Naive thymus-derived CD4-positive, alpha-beta T cell (primary cell): ENCODE measurements around the gene SH3GL3. TPM values are rescaled to one million over a fixed set of nuclear protein-coding genes. Genes with fewer than 3 reads are reported as not detected.

Experiments
- ATAC-seq: fragments of 150-1000 bp; cut with Tn5 transposase; 2 replicates; pipeline ENCODE4 v1.10.0; 2021; ENCODE audit warnings: mild to moderate bottlenecking, moderate library complexity
- CTCF ChIA-PET: fragments of 350-600 bp; sonication (Branson Sonifier 250); formaldehyde crosslinking; loops from one replicate; lab custom pipeline; 2021; ENCODE audit warnings: antibody characterized with exemption; lab: Charles Lee
- POLR2A ChIA-PET: fragments of 350-600 bp; sonication (Branson Sonifier 250); formaldehyde crosslinking; loops from one replicate; lab custom pipeline; 2021; ENCODE audit warnings: antibody characterized with exemption, inconsistent platforms; lab: Charles Lee
- DNase-seq, 9 donors: peaks; one replicate each; pipeline versions ENCODE4 v3.0.0 to v3.0.0-alpha.2; 2020 to 2022; ENCODE audit warnings: mixed read lengths in 1 of 9
- H3K27ac ChIP-seq: one replicate; pipeline ENCODE4 v1.7.0; 2013; ENCODE audit warnings: mild to moderate bottlenecking, low read depth, low read length, moderate library complexity
- H3K27me3 ChIP-seq, 2 donors: one replicate each; pipeline ENCODE4 v1.7.0; 2013; ENCODE audit warnings: low read length in 2 of 2, mild to moderate bottlenecking in 2 of 2, moderate library complexity in 2 of 2; ENCODE audit not compliant: control insufficient read depth in 2 of 2, insufficient read depth in 2 of 2
- H3K36me3 ChIP-seq, 3 experiments: 1 replicate in 2 of 3; 2 replicates in 1 of 3; pipeline ENCODE4 v1.7.0; 2013; ENCODE audit warnings: low read length in 3 of 3, mild to moderate bottlenecking in 3 of 3, moderate library complexity in 1 of 3; ENCODE audit not compliant: insufficient read depth in 3 of 3, control insufficient read depth in 2 of 3
- H3K4me1 ChIP-seq, 2 donors: one replicate each; pipeline ENCODE4 v1.7.0; 2013; ENCODE audit warnings: low read length in 2 of 2, mild to moderate bottlenecking in 2 of 2, moderate library complexity in 1 of 2; ENCODE audit not compliant: control insufficient read depth in 2 of 2, insufficient read depth in 2 of 2
- H3K4me3 ChIP-seq: 2 replicates; pipeline ENCODE4 v1.7.0; 2013; ENCODE audit warnings: mild to moderate bottlenecking, low read length
- H3K9me3 ChIP-seq, 3 experiments: 1 replicate in 2 of 3; 2 replicates in 1 of 3; pipeline ENCODE4 v1.7.0; 2013; ENCODE audit warnings: low read length in 3 of 3; ENCODE audit not compliant: control insufficient read depth in 2 of 3
- H3K27ac Mint-ChIP-seq, 9 donors: one replicate each; pipeline ENCODE4 v1.8.0; 2020 to 2022; ENCODE audit warnings: mixed read lengths in 9 of 9, mild to moderate bottlenecking in 8 of 9, moderate library complexity in 5 of 9, inconsistent platforms in 2 of 9
- H3K27me3 Mint-ChIP-seq, 5 donors: one replicate each; pipeline ENCODE4 v1.8.0; 2021 to 2022; ENCODE audit warnings: mixed read lengths in 5 of 5, mild to moderate bottlenecking in 1 of 5
- H3K36me3 Mint-ChIP-seq, 5 donors: one replicate each; pipeline ENCODE4 v1.8.0; 2020 to 2022; ENCODE audit warnings: mixed read lengths in 5 of 5, mild to moderate bottlenecking in 3 of 5, inconsistent platforms in 1 of 5
- H3K4me1 Mint-ChIP-seq, 7 donors: one replicate each; pipeline ENCODE4 v1.8.0; 2020 to 2022; ENCODE audit warnings: mixed read lengths in 7 of 7, mild to moderate bottlenecking in 3 of 7, inconsistent platforms in 1 of 7
- H3K4me3 Mint-ChIP-seq, 10 donors: one replicate each; pipeline ENCODE4 v1.8.0; 2020 to 2022; ENCODE audit warnings: mild to moderate bottlenecking in 10 of 10, mixed read lengths in 10 of 10, moderate library complexity in 6 of 10, inconsistent platforms in 2 of 10
- H3K9me3 Mint-ChIP-seq, 11 donors: one replicate each; pipeline ENCODE4 v1.8.0; 2020 to 2022; ENCODE audit warnings: mixed read lengths in 11 of 11, mild to moderate bottlenecking in 4 of 11, inconsistent platforms in 1 of 11, moderate library complexity in 1 of 11
- intact Hi-C, 2 donors: fragments of 100-400 bp; cut with micrococcal nuclease; formaldehyde crosslinking; loops; one replicate each; pipeline ENCODE4 v1.15.1; 2023
- polyA plus RNA-seq, 2 donors: library from polyadenylated mRNA; unstranded; fragments of 300-500 nt; fragmentation: Illumina TruSeq; gene quantifications; one replicate each; pipeline ENCODE4 v1.2.3, GENCODE V29; 2021
- total RNA-seq, 6 experiments: library from RNA in 5 of 6; stranded (reverse) in 5 of 6; gene quantifications; 1 replicate in 5 of 6; 2 replicates in 1 of 6; pipeline ENCODE4 v1.2.3 and lab custom pipeline; 2021 to 2026

SH3GL3 gene, protein sequence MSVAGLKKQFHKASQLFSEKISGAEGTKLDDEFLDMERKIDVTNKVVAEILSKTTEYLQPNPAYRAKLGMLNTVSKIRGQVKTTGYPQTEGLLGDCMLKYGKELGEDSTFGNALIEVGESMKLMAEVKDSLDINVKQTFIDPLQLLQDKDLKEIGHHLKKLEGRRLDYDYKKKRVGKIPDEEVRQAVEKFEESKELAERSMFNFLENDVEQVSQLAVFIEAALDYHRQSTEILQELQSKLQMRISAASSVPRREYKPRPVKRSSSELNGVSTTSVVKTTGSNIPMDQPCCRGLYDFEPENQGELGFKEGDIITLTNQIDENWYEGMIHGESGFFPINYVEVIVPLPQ
- not detected for total RNA-seq
- polyA plus RNA-seq = not detected
- total RNA-seq (lab: John Stamatoyannopoulos, UW) = not detected

DNA sequence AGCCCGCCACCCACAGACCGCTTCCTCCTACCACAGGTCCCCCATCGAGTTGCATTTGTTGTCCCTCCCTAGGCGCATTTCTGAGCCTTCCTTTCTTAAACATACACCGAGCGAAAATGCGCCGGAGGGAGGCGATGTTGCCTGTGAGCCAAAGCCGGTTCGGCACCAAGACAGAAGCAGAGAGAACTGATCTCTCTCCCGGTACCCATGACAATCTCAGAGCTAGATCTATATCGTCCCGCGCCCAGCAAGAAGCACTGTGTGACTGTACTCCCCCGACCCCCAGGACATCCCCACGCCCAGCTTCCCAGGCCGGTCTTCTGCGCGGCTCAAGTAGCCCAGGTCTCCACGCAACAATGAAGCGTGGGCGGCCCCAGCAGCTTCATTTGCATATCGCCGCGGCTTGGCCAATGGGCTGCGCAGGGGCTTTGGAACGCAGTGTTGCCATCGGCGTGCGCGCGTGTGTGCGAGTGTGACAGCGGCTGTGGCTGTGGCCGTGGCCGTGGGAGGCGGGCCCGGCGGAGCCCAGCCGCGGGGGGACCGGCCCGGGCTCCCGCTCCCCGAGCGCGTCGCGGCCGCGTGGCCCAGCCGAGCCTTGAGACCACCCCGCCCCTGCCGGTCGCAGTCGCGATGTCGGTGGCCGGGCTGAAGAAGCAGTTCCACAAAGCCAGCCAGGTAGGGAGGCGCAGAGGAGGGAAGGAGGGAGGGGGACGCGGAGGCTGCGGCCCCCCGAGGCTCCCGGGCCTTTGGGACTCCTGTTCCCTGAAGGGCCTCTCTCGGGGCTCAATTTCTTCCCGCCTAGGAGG, at the start of gene SH3GL3:
SH3GL3 (plus strand) TSS at position 438 of the 806 bp plus-strand sequence; CDS start at position 631, 193 bp downstream.
- Mint-ChIP-seq H3K27me3 (peaks cover 39 to 58% (median 52%) of the 10 kb centered on the region in 5 donors), H3K36me3 (no peaks in the 10 kb centered on the region), H3K9me3 (peaks cover 0 to 2% (median 0%) of the 10 kb centered on the region in 11 donors), H3K4me3 (peak within 1 kb of the TSS; percentile 71 to 89 (median 78)), H3K4me1 (peaks cover 6 to 15% (median 8%) of the 10 kb centered on the region in 7 donors), H3K27ac (peak within 1 kb of the TSS in 3 of 9 donors; percentile 32 to 60 (median 36))
- DNase-seq (peak in 6 of 9 donors; percentile 13 to 66 (median 30)), ATAC-seq (peak; percentile 82)
- no peaks in the 10 kb centered on the region for H3K9me3 ChIP-seq
- H3K27ac ChIP-seq = no peak within 1 kb of the TSS
- no peaks in the 10 kb centered on the region for H3K27me3 ChIP-seq
- H3K36me3 ChIP-seq = no peaks in the 10 kb centered on the region
- ChIA-PET POLR2A (no interaction called here), CTCF (no interaction called here)
- no peaks in the 10 kb centered on the region for H3K4me1 ChIP-seq
- H3K4me3 ChIP-seq = no peak within 1 kb of the TSS
- intact Hi-C loops = no loop called here

DNA sequence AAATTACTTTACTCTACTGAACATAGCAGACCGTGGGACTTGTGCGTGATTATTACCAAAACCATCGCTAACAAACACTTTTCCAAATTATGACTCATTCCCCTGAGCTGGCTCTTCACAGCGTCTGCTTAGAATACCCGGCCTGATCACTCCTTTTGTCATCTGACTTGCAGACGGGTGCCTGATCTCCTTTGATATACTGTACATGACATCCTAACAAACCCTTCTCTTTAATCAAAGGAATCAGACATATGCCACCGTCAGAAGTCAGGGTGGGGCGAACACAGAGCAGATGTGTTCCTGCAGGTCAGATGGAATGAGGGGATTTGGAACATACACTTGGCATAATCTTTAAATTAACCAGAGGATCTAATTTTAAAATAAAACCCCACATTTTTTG, 48.5 kb upstream of the SH3GL3 start:
- ATAC-seq (no peak), DNase-seq (no peak)
- Histone ChIP-seq H3K4me1 (no peaks in the 10 kb centered on the region), H3K36me3 (no peaks in the 10 kb centered on the region), H3K9me3 (no peaks in the 10 kb centered on the region), H3K27ac (no peak overlapping the region), H3K27me3 (no peaks in the 10 kb centered on the region), H3K4me3 (no peak overlapping the region)
- ChIA-PET POLR2A (no interaction called here), CTCF (no interaction called here)
- intact Hi-C loops = no loop called here
- no peaks in the 10 kb centered on the region for H3K36me3 Mint-ChIP-seq
- no peaks in the 10 kb centered on the region for H3K4me1 Mint-ChIP-seq
- H3K27me3 Mint-ChIP-seq = peaks cover 7 to 32% (median 26%) of the 10 kb centered on the region in 5 donors
- no peak overlapping the region for H3K4me3 Mint-ChIP-seq
- H3K27ac Mint-ChIP-seq = no peak overlapping the region
- H3K9me3 Mint-ChIP-seq = peaks cover 0 to 2% (median 0%) of the 10 kb centered on the region in 11 donors

DNA sequence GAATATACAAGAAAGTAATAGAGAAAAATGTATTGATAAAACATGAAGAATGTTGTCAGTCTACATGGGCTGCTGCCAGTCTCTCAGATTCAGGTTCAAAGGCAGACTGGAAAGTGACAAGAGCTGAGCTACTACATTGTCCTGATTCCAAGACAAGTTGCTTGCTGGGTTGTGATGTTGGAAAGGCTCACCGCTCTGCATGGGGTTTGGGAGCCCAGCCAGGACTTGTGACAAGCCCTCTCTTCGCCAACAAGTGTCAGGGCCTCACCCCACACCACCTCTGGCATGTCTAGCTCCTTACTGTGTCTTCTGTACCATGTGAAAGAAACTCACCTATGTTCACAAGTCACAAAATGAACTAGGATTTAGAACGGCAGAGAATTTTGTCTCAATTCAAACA, 43.0 kb upstream of the SH3GL3 start:
- POLR2A ChIA-PET = no interaction called here
- intact Hi-C loops = no loop called here
- H3K4me3 ChIP-seq = no peak overlapping the region
- ATAC-seq (no peak), DNase-seq (no peak)
- H3K4me1 ChIP-seq = no peaks in the 10 kb centered on the region
- H3K4me1 Mint-ChIP-seq = no peaks in the 10 kb centered on the region
- H3K27me3 ChIP-seq = no peaks in the 10 kb centered on the region
- no peak overlapping the region for H3K27ac ChIP-seq
- no peak overlapping the region for H3K4me3 Mint-ChIP-seq
- CTCF ChIA-PET = no interaction called here
- H3K9me3 Mint-ChIP-seq = peaks cover 0 to 2% (median 0%) of the 10 kb centered on the region in 11 donors
- peaks cover 6 to 27% (median 18%) of the 10 kb centered on the region in 5 donors for H3K27me3 Mint-ChIP-seq
- H3K9me3 ChIP-seq = no peaks in the 10 kb centered on the region
- H3K27ac Mint-ChIP-seq = no peak overlapping the region
- no peaks in the 10 kb centered on the region for H3K36me3 Mint-ChIP-seq
- H3K36me3 ChIP-seq = no peaks in the 10 kb centered on the region

DNA sequence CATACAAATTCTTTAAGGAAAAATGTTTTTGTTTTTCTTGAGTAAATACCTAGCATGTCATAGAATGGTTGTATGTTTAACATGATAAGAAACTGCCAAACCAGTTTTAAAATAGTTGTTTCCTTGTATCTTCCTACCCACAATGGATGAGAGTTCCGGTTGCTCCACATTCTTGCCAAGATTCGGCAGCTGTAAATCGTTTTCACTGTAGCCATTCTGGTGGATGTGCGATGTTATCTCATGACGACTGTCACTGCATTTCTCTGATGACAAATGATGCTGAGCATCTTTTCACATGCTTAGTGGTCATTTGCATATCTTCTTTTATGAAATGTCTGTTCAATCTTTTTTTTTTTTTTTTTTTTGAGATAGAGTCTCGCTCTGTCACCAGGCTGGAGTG, 36.6 kb upstream of the SH3GL3 start:
- no peak overlapping the region for H3K27ac Mint-ChIP-seq
- ATAC-seq (no peak), DNase-seq (no peak)
- Histone ChIP-seq H3K36me3 (no peaks in the 10 kb centered on the region), H3K4me3 (no peak overlapping the region), H3K27me3 (no peaks in the 10 kb centered on the region), H3K4me1 (no peaks in the 10 kb centered on the region), H3K9me3 (no peaks in the 10 kb centered on the region), H3K27ac (no peak overlapping the region)
- intact Hi-C loops = no loop called here
- no peak overlapping the region for H3K4me3 Mint-ChIP-seq
- ChIA-PET CTCF (no interaction called here), POLR2A (no interaction called here)
- no peaks in the 10 kb centered on the region for H3K36me3 Mint-ChIP-seq
- H3K27me3 Mint-ChIP-seq = peaks cover 4 to 37% (median 12%) of the 10 kb centered on the region in 5 donors
- no peaks in the 10 kb centered on the region for H3K4me1 Mint-ChIP-seq
- H3K9me3 Mint-ChIP-seq = peaks cover 0 to 5% (median 0%) of the 10 kb centered on the region in 11 donors

DNA sequence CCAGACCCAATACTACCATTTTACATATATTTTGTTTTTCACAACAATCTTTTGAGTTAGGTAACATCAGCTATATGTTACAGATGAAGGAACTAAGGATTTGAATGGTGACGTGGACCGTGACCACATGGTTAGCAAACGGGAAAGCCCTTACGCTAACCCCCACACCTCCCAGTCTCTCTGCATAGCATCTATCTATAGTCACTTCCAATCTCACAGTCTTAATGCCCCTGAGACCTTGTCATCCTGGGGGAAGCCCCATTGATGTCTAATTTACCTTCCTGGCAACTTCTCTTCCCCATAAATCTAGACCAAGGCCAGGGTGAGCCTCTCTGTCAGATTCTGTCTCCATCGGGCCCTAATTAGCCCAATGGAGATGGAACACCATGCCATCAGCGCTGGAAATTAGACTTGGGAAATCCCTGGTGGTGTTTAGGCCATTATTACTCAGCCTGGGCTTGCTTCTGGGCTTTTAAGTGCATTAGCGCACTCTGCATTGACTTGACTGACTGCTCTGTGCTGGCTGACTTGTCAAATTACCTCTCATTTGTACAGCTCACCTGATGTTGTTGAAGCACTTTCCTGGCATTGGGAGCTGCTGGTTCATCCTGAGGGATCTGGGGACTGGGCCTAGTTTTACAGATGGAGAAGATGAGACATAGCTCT, 34.0 kb upstream of the SH3GL3 start:
- H3K36me3 Mint-ChIP-seq = no peaks in the 10 kb centered on the region
- no peaks in the 10 kb centered on the region for H3K4me1 Mint-ChIP-seq
- H3K27ac Mint-ChIP-seq = no peak overlapping the region
- POLR2A ChIA-PET = no interaction called here
- H3K9me3 ChIP-seq = no peaks in the 10 kb centered on the region
- no peaks in the 10 kb centered on the region for H3K27me3 ChIP-seq
- DNase-seq (no peak), ATAC-seq (no peak)
- intact Hi-C loops = no loop called here
- no peak overlapping the region for H3K4me3 Mint-ChIP-seq
- H3K36me3 ChIP-seq = no peaks in the 10 kb centered on the region
- no peak overlapping the region for H3K27ac ChIP-seq
- H3K4me1 ChIP-seq = no peaks in the 10 kb centered on the region
- H3K9me3 Mint-ChIP-seq = peaks cover 0 to 5% (median 0%) of the 10 kb centered on the region in 11 donors
- no peak overlapping the region for H3K4me3 ChIP-seq
- H3K27me3 Mint-ChIP-seq = peaks cover 4 to 37% (median 8%) of the 10 kb centered on the region in 5 donors
- CTCF ChIA-PET = no interaction called here

DNA sequence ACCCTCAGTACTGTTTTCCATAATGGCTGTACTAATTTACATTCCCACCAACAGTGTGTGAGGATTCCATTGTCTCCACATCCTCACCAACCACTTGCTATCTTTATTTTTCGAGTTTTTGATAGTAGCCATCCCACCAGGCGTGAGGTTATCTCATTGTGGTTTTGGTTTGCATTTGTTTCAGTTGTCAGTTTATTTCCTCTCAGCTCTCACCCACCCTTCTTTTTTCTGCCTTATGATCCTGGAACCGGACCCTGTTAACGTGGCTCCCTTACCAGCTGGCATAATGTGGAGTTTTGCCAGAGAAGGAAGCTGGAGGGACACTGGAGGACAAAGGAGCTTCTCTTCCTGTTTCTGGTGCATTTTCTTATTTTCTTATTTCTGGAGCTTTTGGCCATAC, 25.1 kb upstream of the SH3GL3 start:
- Mint-ChIP-seq H3K36me3 (peaks cover 0 to 4% (median 0%) of the 10 kb centered on the region in 5 donors), H3K27ac (no peak overlapping the region), H3K27me3 (peaks cover 0 to 51% (median 33%) of the 10 kb centered on the region in 5 donors), H3K4me3 (no peak overlapping the region), H3K4me1 (no peaks in the 10 kb centered on the region), H3K9me3 (peaks cover 0 to 6% (median 2%) of the 10 kb centered on the region in 11 donors)
- Histone ChIP-seq H3K4me1 (no peaks in the 10 kb centered on the region), H3K36me3 (no peaks in the 10 kb centered on the region), H3K4me3 (no peak overlapping the region), H3K27me3 (peaks cover 0 to 3% of the 10 kb centered on the region in 2 donors), H3K27ac (no peak overlapping the region), H3K9me3 (no peaks in the 10 kb centered on the region)
- DNase-seq = no peak
- intact Hi-C loops = no loop called here
- ChIA-PET POLR2A (no interaction called here), CTCF (no interaction called here)
- no peak for ATAC-seq
